Measurements from ENCODE around the gene SPEN. TPM values are rescaled to one million over a fixed set of nuclear protein-coding genes. Genes with fewer than 3 reads are reported as not detected.
A peak's percentile ranks its signal among the peaks of the same experiment; 100 is the strongest.
"Not testable (repeated sequence)": the region's sequence is repeated elsewhere in the genome, so short reads cannot be mapped to it uniquely, and the experiment has no call there.

SPEN gene
- total RNA-seq, 1 donor from 2014 or later, result 54.0 TPM

DNA sequence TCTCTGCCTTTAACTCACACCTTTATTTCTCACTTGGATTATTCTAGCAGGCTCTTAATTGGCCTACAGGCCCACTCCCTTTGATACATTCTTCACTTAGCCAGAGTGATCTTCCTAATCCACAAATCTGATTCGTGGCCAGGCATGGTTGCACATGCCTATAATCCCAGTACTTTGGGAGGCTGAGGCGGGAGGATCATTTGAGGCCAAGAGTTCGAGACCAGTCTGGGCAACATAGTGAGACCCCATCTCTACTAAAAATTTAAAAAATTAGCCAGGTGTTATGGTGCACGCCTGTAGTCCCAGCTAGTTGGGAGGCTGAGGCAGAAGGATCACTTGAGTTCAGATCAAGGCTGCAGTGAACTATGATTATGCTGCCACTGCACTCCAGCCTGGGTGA lies 126.3 kb downstream of the SPEN start:
- H3K36me3 Mint-ChIP-seq (ENCODE audit: unreplicated experiment), result peaks cover 27% of the 10 kb centered on the region
- peaks cover 23% of the 10 kb centered on the region for H3K4me1 Mint-ChIP-seq (ENCODE audit: unreplicated experiment)
- TF ChIP-seq, protein P1, sequence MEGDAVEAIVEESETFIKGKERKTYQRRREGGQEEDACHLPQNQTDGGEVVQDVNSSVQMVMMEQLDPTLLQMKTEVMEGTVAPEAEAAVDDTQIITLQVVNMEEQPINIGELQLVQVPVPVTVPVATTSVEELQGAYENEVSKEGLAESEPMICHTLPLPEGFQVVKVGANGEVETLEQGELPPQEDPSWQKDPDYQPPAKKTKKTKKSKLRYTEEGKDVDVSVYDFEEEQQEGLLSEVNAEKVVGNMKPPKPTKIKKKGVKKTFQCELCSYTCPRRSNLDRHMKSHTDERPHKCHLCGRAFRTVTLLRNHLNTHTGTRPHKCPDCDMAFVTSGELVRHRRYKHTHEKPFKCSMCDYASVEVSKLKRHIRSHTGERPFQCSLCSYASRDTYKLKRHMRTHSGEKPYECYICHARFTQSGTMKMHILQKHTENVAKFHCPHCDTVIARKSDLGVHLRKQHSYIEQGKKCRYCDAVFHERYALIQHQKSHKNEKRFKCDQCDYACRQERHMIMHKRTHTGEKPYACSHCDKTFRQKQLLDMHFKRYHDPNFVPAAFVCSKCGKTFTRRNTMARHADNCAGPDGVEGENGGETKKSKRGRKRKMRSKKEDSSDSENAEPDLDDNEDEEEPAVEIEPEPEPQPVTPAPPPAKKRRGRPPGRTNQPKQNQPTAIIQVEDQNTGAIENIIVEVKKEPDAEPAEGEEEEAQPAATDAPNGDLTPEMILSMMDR (IDR thresholded peaks at IDR 0.05), result no peak
- H3K27ac Mint-ChIP-seq (ENCODE audit: unreplicated experiment), result no peak overlapping the region
- no peak overlapping the region for H3K4me3 Mint-ChIP-seq (ENCODE audit: unreplicated experiment)
- no peaks in the 10 kb centered on the region for H3K9me3 Mint-ChIP-seq (ENCODE audit: unreplicated experiment)
- DNase-seq (ENCODE audit: extremely low spot score, unreplicated experiment), result no peak
- H3K27me3 Mint-ChIP-seq (ENCODE audit: unreplicated experiment), result no peaks in the 10 kb centered on the region

DNA sequence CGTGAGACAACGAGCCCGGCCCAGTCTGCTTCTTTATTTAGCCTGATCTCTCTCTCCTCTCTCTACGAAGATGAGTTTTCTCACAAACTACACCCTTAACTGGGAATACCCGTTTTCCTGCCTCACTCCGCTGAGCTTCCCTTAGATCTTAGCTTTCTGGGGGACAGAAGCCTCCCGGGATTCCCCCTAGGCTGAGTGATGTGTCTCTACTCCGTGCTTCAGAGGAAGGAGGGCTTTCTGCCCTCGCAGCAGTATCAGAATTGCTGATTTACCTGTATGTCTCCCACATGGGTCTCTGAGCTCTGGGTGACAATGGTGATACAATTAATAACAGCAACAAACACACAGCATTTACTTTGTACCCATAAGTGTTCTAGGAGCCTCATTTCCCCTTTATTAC lies 127.3 kb downstream of the SPEN start:
- Mint-ChIP-seq H3K27ac (ENCODE audit: unreplicated experiment) (peak overlapping the region; percentile 31), H3K36me3 (ENCODE audit: unreplicated experiment) (peaks cover 25% of the 10 kb centered on the region), H3K9me3 (ENCODE audit: unreplicated experiment) (no peaks in the 10 kb centered on the region), H3K4me3 (ENCODE audit: unreplicated experiment) (peak overlapping the region; percentile 80), H3K4me1 (ENCODE audit: unreplicated experiment) (peaks cover 23% of the 10 kb centered on the region), H3K27me3 (ENCODE audit: unreplicated experiment) (no peaks in the 10 kb centered on the region)
- DNase-seq (ENCODE audit: extremely low spot score, unreplicated experiment), result no peak
- TF ChIP-seq, protein P1 (IDR thresholded peaks at IDR 0.05), result no peak

DNA sequence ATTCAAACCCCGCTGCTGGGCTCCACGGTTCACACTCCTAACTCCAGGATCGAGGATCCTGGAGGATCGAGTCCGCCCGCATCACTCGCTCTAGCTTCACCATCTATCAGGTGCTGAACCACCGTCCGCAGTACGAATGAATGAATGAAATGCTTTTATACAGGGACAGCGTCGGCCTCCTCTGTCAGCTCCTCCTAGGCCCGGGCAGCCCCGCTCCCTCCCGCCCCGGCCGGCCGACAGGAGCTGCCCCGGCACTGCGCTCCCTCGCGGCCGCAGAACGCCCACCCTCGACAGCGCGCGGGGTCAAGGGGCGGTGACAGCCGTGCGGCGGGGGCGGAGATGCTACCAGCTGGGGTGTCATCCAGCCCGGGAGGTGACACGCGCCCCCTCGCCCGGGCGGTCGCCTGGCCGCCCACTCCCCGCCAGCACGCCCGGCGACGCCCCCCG lies 127.9 kb downstream of the SPEN start:
- Mint-ChIP-seq H3K9me3 (ENCODE audit: unreplicated experiment) (no peaks in the 10 kb centered on the region), H3K4me1 (ENCODE audit: unreplicated experiment) (peaks cover 23% of the 10 kb centered on the region), H3K36me3 (ENCODE audit: unreplicated experiment) (peaks cover 20% of the 10 kb centered on the region), H3K27me3 (ENCODE audit: unreplicated experiment) (no peaks in the 10 kb centered on the region), H3K4me3 (ENCODE audit: unreplicated experiment) (peak overlapping the region; percentile 80), H3K27ac (ENCODE audit: unreplicated experiment) (peak overlapping the region; percentile 70)
- TF ChIP-seq, protein P1 (IDR thresholded peaks at IDR 0.05), result peak; percentile 37
- no peak for DNase-seq (ENCODE audit: extremely low spot score, unreplicated experiment)

DNA sequence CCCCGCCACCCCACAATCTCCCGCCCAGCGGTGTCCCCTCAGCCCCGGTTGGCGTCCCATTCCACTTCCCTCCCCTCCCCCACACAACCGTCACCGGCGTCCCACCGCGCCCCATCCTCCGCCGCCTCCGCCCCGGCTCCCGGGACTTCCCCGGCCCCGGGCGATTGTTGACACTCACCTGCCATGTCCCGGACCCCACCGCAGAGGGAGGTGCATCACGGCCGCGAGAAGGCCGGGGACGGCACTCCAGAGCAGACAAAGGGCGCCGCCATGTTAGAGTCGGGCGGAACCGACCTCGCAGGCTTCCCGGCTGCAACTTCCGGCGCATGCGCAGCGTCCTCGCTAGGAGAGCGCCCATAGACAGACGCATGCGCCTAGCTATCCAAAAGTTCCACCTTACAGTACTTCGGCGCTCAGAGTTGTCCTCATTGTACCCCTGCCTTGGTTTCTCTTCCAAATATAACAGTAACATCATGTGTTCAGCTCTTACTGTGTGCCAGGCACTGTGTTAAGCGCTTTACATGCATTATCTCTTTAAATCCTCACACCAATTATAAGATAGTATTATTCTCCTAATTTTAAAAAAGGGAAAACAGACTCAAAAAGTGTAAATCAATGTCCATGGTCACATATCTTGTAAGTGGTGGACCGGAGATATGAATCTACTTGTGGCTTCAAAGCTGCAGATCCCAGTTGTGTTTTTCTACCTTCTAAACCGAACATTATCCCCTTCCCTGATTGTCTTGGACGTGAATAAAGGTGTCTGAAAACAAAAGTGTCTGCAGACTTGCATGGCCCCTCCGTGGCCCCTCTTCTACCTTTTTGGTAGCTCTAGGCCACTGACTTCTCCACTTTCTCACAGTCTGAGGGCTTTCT lies 128.5 kb downstream of the SPEN start, which contains the start of gene ZBTB17:
ZBTB17 (minus strand) TSS at position 297 of the 876 bp plus-strand sequence. CDS start 27,606 bp downstream, outside the sequence.
- TF ChIP-seq, protein P1 (IDR thresholded peaks at IDR 0.05), result no peak
- Mint-ChIP-seq H3K9me3 (ENCODE audit: unreplicated experiment) (no peaks in the 10 kb centered on the region), H3K27ac (ENCODE audit: unreplicated experiment) (peak within 1 kb of the TSS; percentile 87), H3K4me3 (ENCODE audit: unreplicated experiment) (peak within 1 kb of the TSS; percentile 85), H3K36me3 (ENCODE audit: unreplicated experiment) (peaks cover 14% of the 10 kb centered on the region), H3K4me1 (ENCODE audit: unreplicated experiment) (peaks cover 23% of the 10 kb centered on the region), H3K27me3 (ENCODE audit: unreplicated experiment) (no peaks in the 10 kb centered on the region)
- peak; percentile 98 for DNase-seq (ENCODE audit: extremely low spot score, unreplicated experiment)

DNA sequence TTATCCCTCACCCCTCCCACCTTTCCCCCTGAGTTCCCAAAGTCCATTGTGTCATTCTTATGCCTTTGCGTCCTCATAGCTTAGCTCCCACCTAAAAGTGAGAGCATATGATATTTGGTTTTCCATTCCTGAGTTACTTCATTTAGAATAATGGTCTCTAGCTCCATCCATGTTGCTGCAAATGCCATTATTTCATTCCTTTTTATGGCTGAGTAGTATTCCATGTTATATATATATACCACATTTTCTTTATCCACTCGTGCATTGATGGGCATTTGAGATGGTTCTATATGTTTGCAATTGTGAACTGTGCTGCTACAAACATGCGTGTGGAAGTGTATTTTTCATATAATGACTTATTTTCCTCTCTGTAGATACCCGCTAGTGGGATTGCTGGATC lies 130.4 kb downstream of the SPEN start:
- H3K4me3 Mint-ChIP-seq (ENCODE audit: unreplicated experiment); H3K36me3 Mint-ChIP-seq (ENCODE audit: unreplicated experiment); DNase-seq (ENCODE audit: extremely low spot score, unreplicated experiment); H3K9me3 Mint-ChIP-seq (ENCODE audit: unreplicated experiment); H3K27ac Mint-ChIP-seq (ENCODE audit: unreplicated experiment); H3K27me3 Mint-ChIP-seq (ENCODE audit: unreplicated experiment): not testable (repeated sequence)
- H3K4me1 Mint-ChIP-seq (ENCODE audit: unreplicated experiment), result peaks cover 23% of the 10 kb centered on the region

Data from osteocyte (in vitro differentiated cells).